ENCODE results near the gene STK39. TPM values are rescaled to one million over a fixed set of nuclear protein-coding genes. Genes with fewer than 3 reads are reported as not detected.

STK39 gene
- total and polyA plus RNA-seq, 9 of the 15 experiments (the other 6 are each of a cell fraction or from before 2014, with no cell fraction given): 0.19 to 0.76 (median 0.51) TPM

- 2% methylated on average over 3 of the region's 3 CpGs for WGBS (ENCODE audit: insufficient coverage, low coverage, missing lambda C conversion rate)
- intact Hi-C loops (cut with micrococcal nuclease): loop anchor here (5.0 kb wide), 1 partner anchor 200 kb away; no protein-coding TSS in a partner anchor
- ATAC-seq (no peak), FAIRE-seq (no peak), DNase-seq (ENCODE audit: extremely low read depth in 1 of 4, low spot score in 3 of 4) (no peak)
- Histone ChIP-seq H4K20me1 (replicated peaks; ENCODE audit: control insufficient read depth, insufficient read depth, low read length) (no peaks in the 10 kb centered on the region), H3K4me3 (no peak overlapping the region), H3K27ac (ENCODE audit: extremely low read depth, low read depth, low read length) (no peak overlapping the region), H3K9me1 (ENCODE audit: control insufficient read depth, insufficient read depth, low read length) (no peaks in the 10 kb centered on the region), H3K9ac (ENCODE audit: insufficient read depth in 1 of 2, low read depth in 2 of 2, low read length in 2 of 2) (no peak overlapping the region), H3K27me3 (ENCODE audit: control insufficient read depth in 2 of 2, insufficient read depth in 2 of 2, low read length in 2 of 2) (peaks cover 0 to 6% of the 10 kb centered on the region in 2 experiments; a peak in 2 of 5 replicates), H2AFZ (ENCODE audit: low read depth, low read length) (no peak overlapping the region), H3K36me3 (ENCODE audit: control insufficient read depth, insufficient read depth, low read length) (no peaks in the 10 kb centered on the region), H3K79me2 (ENCODE audit: control insufficient read depth, insufficient read depth, low read length) (no peaks in the 10 kb centered on the region), H3K4me1 (replicated peaks in 1 of 2; ENCODE audit: control insufficient read depth in 2 of 2, insufficient read depth in 2 of 2, low read length in 2 of 2) (no peaks in the 10 kb centered on the region), H3K9me3 (replicated peaks; ENCODE audit: control insufficient read depth, insufficient read depth, low read depth, low read length) (no peaks in the 10 kb centered on the region), H3K4me2 (ENCODE audit: insufficient read depth, low read length) (no peak overlapping the region)
- ChIA-PET POLR2A (interaction anchor here (0.5 to 0.6 kb wide), 3 partner anchors 37 to 1603 kb away, joined by 3 read pairs; no protein-coding TSS in a partner anchor), CTCF (ENCODE audit: low intra/inter-chr PET ratio) (no interaction called here)
- in situ Hi-C loops (cut with MboI): no loop called here
- TF ChIP-seq ZSCAN32 (CRISPR knock-in tag; IDR thresholded peaks at IDR 0.05) (no peak), RBM17 (IDR thresholded peaks at IDR 0.05; ENCODE audit: borderline replicate concordance, low read depth, low read length) (no peak)
- no TSS peak for BruUV-seq (replicated peaks)
Measured at GRCh38 chr2:168137510-168138180, 109.8 kb downstream of the STK39 start.

DNA sequence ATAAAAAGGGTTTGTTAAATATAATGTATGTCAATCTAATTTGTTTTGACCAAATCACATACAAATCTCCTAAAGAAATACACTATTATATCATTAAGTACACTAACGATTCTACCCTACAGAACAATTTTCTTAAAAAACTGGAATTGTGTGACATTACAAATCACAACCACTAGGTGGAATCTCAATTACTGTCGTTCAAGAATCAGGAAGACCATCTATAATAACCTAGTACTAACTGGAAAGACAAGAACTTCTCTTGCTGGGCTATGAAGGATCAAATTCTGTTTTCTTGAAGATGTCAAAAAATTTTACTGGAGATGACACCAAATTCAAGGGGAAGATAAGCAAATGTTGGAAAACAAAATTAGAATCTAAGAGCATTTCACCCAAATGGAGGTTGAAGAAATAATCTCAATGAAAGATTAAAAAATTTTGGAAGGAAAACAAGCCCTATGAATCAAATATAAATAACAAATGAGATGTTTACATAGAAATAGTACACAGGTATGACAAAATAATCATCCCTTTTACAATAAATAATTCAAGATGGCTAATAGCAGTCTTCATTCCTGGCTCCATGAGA lies 110.9 kb downstream of the STK39 start:
- H3K9ac ChIP-seq (ENCODE audit: insufficient read depth in 1 of 2, low read depth in 2 of 2, low read length in 2 of 2): no peak overlapping the region
- ATAC-seq: peak; percentile 80
- H3K79me2 ChIP-seq (ENCODE audit: control insufficient read depth, insufficient read depth, low read length): no peaks in the 10 kb centered on the region
- no peaks in the 10 kb centered on the region for H4K20me1 ChIP-seq (replicated peaks; ENCODE audit: control insufficient read depth, insufficient read depth, low read length)
- in situ Hi-C loops (cut with MboI) (no loop called here), intact Hi-C loops (cut with micrococcal nuclease) (loop anchor here (5.0 kb wide), 1 partner anchor 201 kb away; no protein-coding TSS in a partner anchor)
- no peaks in the 10 kb centered on the region for H3K9me3 ChIP-seq (replicated peaks; ENCODE audit: control insufficient read depth, insufficient read depth, low read depth, low read length)
- H3K4me1 ChIP-seq (replicated peaks in 1 of 2; ENCODE audit: control insufficient read depth in 2 of 2, insufficient read depth in 2 of 2, low read length in 2 of 2): no peaks in the 10 kb centered on the region
- no TSS peak for BruUV-seq (replicated peaks)
- no peak overlapping the region for H3K27ac ChIP-seq (ENCODE audit: extremely low read depth, low read depth, low read length)
- H3K9me1 ChIP-seq (ENCODE audit: control insufficient read depth, insufficient read depth, low read length): no peaks in the 10 kb centered on the region
- POLR2A ChIA-PET: no interaction called here
- H2AFZ ChIP-seq (ENCODE audit: low read depth, low read length): no peak overlapping the region
- FAIRE-seq: peak; percentile 69
- no peak overlapping the region for H3K4me3 ChIP-seq
- WGBS (ENCODE audit: insufficient coverage, low coverage, missing lambda C conversion rate): 3% methylated on average over 2 of the region's 2 CpGs
- H3K27me3 ChIP-seq (ENCODE audit: control insufficient read depth in 2 of 2, insufficient read depth in 2 of 2, low read length in 2 of 2): peaks cover 0 to 6% of the 10 kb centered on the region in 2 experiments; a peak in 2 of 5 replicates
- peak; percentile 24 to 44 (median 38) for DNase-seq (ENCODE audit: extremely low read depth in 1 of 4, low spot score in 3 of 4)
- H3K36me3 ChIP-seq (ENCODE audit: control insufficient read depth, insufficient read depth, low read length): no peaks in the 10 kb centered on the region
- CTCF ChIA-PET (ENCODE audit: low intra/inter-chr PET ratio): interaction anchor here (0.6 to 1.1 kb wide), 3 partner anchors 197 to 1000 kb away, joined by 3 to 5 read pairs (median 3); no protein-coding TSS in a partner anchor
- no peak overlapping the region for H3K4me2 ChIP-seq (ENCODE audit: insufficient read depth, low read length)
- TF ChIP-seq POLR2AphosphoS5 (IDR thresholded peaks at IDR 0.05; ENCODE audit: control insufficient read depth, insufficient read depth, low read depth, low read length) (no peak), ZNF318 (IDR thresholded peaks at IDR 0.05; ENCODE audit: borderline replicate concordance in 1 of 2, low read depth in 1 of 2) (no peak), DACH1 (IDR thresholded peaks at IDR 0.05; ENCODE audit: partially characterized antibody) (no peak)

Measured in K562 (cell line).